Psoas muscle (tissue), 8 donors: Measurements from ENCODE around the gene APBB2. TPM values are rescaled to one million over a fixed set of nuclear protein-coding genes. Genes with fewer than 3 reads are reported as not detected.

Source experiments
- ATAC-seq, 4 donors: fragments of 200-7000 bp; cut with Tn5 transposase; one replicate each; pipeline ENCODE4 v1.9.1; 2020; ENCODE audit warnings: moderate library complexity in 3 of 4, mild to moderate bottlenecking in 2 of 4
- DNase-seq, 2 donors: peaks; one replicate each; pipeline ENCODE4 v3.0.0-alpha.2; 2020
- H3K27ac ChIP-seq: fragments of 200-600 bp; one replicate; pipeline ENCODE4 v1.8.0; 2022
- H3K27me3 ChIP-seq, 3 donors: fragments of 200-600 bp in 1 of 3; one replicate each; pipeline versions ENCODE4 v1.6.1 to v1.8.0; 2013 to 2022; ENCODE audit warnings: low read length in 2 of 3, mild to moderate bottlenecking in 2 of 3, moderate library complexity in 1 of 3; ENCODE audit not compliant: insufficient read depth in 3 of 3
- H3K36me3 ChIP-seq, 2 donors: fragments of 200-600 bp in 1 of 2; one replicate each; pipeline versions ENCODE4 v1.6.1 to v1.8.0; 2013 to 2022; ENCODE audit warnings: low read depth in 1 of 2, mild to moderate bottlenecking in 1 of 2, moderate library complexity in 1 of 2; ENCODE audit not compliant: insufficient read depth in 1 of 2
- H3K4me1 ChIP-seq: fragments of 200-600 bp; one replicate; pipeline ENCODE4 v1.8.0; 2022
- H3K4me3 ChIP-seq: fragments of 200-600 bp; one replicate; pipeline ENCODE4 v1.8.0; 2022; ENCODE audit warnings: mild to moderate bottlenecking
- H3K9me3 ChIP-seq: fragments of 200-600 bp; one replicate; pipeline ENCODE4 v1.8.0; 2022
- WGBS, 3 donors: extraction: QIAGEN DNeasy Blood & Tissue Kit; methylation state at CpG; one replicate each; pipeline versions ENCODE4 v1.1.6 to v1.1.7; 2013; 5-methylcytosine and 5-hydroxymethylcytosine counted together
- intact Hi-C, 2 donors: fragments of 100-400 bp; cut with DNase I; formaldehyde crosslinking; loops; one replicate each; pipeline versions ENCODE4 v1.11.0 to v1.14.2; 2022
- polyA plus RNA-seq, 3 donors: library from polyadenylated mRNA; stranded (reverse); fragments of 200-250 nt; gene quantifications; one replicate each; pipeline ENCODE4 v1.2.3, GENCODE V29; 2013
- total RNA-seq, 4 donors: library from RNA; stranded (reverse); fragmentation: NEBNext Ultra II Directional in 2 of 4; extraction: Animal tissue kit (Norgen Biotek cat#: 25700) in 2 of 4; gene quantifications; one replicate each; pipeline versions ENCODE4 v1.2.1 to v1.2.4, GENCODE V29; 2021 to 2023
- TF ChIP-seq, protein P1 (sequence below): fragments of 200-600 bp; IDR thresholded peaks from one replicate; pipeline ENCODE4 v1.8.0; 2022; ENCODE audit warnings: antibody characterized with exemption
- donor health status: healthy with polysubstance abuse.
- donor health status: DM: no; HTN: no; CAD: no; lungs with moderate emphysema.
- donor health status: Bipolar disorder and iron deficiency.
- donor health status: healthy.
- donor health status: DM: yes; HTN: yes; CAD: no.
- donor health status: DM: no; HTN: no; CAD: no.
- donor health status: DM: no; HTN: no; CAD: no.
- donor health status: DM: yes; HTN: yes; CAD: no.

Gene APBB2
- total and polyA plus RNA-seq, 7 donors: 3.1 to 37.4 (median 11.3) TPM

DNA sequence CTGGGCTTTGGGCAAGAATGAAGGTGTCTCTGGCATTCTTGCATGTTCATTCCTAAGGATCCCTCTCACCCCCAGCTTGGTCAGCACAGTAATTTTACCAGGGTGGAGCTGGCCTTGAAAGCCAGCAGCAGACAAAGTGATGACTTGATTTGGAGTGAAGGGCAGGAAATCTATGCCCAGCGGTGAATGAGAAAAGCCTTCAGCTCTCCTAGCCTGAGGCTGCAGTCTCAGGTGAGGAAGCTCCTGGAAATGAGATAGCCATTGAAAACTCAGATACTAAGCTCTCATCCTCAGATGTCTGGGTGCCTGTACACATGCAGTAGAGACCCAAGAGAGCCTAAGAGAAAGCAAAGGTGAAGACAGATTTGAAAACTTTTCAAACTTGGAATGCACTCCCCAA is 31.6 kb upstream of the APBB2 start:
- no peak for ATAC-seq
- TF ChIP-seq, protein P1, sequence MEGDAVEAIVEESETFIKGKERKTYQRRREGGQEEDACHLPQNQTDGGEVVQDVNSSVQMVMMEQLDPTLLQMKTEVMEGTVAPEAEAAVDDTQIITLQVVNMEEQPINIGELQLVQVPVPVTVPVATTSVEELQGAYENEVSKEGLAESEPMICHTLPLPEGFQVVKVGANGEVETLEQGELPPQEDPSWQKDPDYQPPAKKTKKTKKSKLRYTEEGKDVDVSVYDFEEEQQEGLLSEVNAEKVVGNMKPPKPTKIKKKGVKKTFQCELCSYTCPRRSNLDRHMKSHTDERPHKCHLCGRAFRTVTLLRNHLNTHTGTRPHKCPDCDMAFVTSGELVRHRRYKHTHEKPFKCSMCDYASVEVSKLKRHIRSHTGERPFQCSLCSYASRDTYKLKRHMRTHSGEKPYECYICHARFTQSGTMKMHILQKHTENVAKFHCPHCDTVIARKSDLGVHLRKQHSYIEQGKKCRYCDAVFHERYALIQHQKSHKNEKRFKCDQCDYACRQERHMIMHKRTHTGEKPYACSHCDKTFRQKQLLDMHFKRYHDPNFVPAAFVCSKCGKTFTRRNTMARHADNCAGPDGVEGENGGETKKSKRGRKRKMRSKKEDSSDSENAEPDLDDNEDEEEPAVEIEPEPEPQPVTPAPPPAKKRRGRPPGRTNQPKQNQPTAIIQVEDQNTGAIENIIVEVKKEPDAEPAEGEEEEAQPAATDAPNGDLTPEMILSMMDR: no peak
- no peak for DNase-seq
- no peak overlapping the region for H3K27ac ChIP-seq
- H3K27me3 ChIP-seq: no peaks in the 10 kb centered on the region
- no peaks in the 10 kb centered on the region for H3K9me3 ChIP-seq
- WGBS, 3 donors: 84 to 95% (median 88%) methylated on average over 1 of the region's 1 CpG
- no peak overlapping the region for H3K4me3 ChIP-seq
- intact Hi-C loops: no loop called here
- no peaks in the 10 kb centered on the region for H3K36me3 ChIP-seq
- H3K4me1 ChIP-seq: no peaks in the 10 kb centered on the region

DNA sequence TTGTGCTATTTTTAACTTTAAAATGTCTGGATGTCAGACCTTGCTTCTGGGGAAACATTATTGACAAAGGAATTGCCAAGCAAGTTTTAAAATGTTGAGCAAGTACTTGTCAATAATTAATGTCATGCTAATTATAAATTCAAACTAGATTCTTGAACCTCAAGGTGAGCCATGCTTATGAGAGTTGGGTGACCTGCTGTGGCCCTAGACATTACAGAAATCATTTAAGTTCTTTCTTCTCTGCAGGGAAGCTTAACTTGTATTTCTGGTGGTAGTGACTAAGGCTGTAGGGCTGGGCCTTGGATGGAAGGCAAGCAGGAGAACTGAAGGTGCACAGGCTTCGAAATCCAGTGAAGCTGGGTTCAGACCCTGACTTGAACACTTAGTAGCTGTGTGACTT is 27.6 kb upstream of the APBB2 start:
- no peak for ATAC-seq
- TF ChIP-seq, protein P1: no peak
- DNase-seq: no peak
- intact Hi-C loops: no loop called here
- Histone ChIP-seq H3K4me1 (no peaks in the 10 kb centered on the region), H3K36me3 (no peaks in the 10 kb centered on the region), H3K9me3 (no peaks in the 10 kb centered on the region), H3K27ac (no peak overlapping the region), H3K4me3 (no peak overlapping the region), H3K27me3 (no peaks in the 10 kb centered on the region)
- WGBS, 3 donors: 85 to 96% (median 94%) methylated on average over 1 of the region's 1 CpG

DNA sequence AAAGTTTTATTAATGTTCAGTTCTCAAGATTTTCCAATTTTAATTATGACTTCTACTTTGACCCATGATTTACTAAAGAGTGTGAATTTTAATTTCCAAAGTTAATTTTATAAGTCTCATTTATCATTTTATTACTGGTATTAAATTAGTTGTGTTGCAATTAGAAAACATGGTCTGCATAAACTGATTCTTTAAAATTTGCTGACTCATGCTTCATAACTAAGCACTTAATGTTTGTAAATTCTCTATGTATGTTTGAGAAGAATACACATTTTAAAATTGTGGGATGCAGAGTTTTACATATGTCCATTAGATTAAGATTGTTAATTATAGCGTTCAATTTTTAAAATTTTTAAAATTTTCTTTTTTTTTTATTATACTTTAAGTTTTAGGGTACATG is 22.2 kb upstream of the APBB2 start:
- intact Hi-C loops: no loop called here
- Histone ChIP-seq H3K36me3 (no peaks in the 10 kb centered on the region), H3K27me3 (no peaks in the 10 kb centered on the region), H3K4me3 (no peak overlapping the region), H3K27ac (no peak overlapping the region), H3K4me1 (no peaks in the 10 kb centered on the region), H3K9me3 (no peaks in the 10 kb centered on the region)
- no peak for ATAC-seq
- TF ChIP-seq, protein P1: no peak
- 56 to 94% (median 90%) methylated on average over 1 of the region's 1 CpG for WGBS, 3 donors
- DNase-seq: no peak

DNA sequence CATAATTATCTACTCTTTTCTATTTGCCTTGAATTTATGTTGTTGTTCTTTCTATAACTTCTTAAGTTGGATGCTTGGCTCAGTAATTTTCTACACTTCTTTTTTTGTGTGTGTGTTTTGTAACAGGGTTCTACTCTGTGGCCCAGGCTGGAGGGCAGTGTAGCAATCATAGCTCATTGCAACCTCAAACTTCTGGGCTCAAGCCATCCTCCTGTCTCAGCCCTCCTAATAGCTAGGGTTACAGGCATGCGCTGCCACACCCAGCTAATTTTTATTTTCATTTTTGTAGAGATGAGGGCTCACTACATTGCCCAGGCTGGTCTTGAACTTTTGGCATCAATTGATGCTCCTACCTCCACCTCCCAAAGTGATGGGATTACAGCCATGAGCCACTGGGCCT is 21.7 kb upstream of the APBB2 start:
- H3K27ac ChIP-seq: no peak overlapping the region
- no peaks in the 10 kb centered on the region for H3K9me3 ChIP-seq
- no peak overlapping the region for H3K4me3 ChIP-seq
- WGBS, 3 donors: 85 to 92% (median 91%) methylated on average over 1 of the region's 1 CpG
- ATAC-seq (no peak), DNase-seq (no peak)
- no peaks in the 10 kb centered on the region for H3K4me1 ChIP-seq
- intact Hi-C loops: no loop called here
- TF ChIP-seq, protein P1: no peak
- H3K27me3 ChIP-seq: no peaks in the 10 kb centered on the region
- H3K36me3 ChIP-seq: no peaks in the 10 kb centered on the region

DNA sequence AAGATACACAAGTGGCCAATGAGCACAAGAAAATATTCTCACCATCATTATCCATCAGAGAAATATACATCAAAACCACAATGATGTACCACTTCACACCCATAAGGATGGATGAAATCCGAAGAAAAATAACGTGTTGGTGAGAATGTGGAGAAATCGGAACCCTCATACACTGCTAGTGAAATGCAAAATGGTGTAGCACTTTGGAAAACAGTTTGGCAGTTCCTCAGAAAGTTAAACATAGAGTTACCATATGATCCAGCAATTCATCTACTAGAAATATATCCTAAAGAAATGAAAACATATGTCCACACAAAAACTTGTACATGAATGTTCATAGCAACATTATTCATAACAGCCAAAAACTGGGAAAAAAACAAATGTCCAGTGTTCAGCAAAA is 18.5 kb upstream of the APBB2 start:
- no peaks in the 10 kb centered on the region for H3K9me3 ChIP-seq
- H3K27me3 ChIP-seq: no peaks in the 10 kb centered on the region
- TF ChIP-seq, protein P1: no peak
- DNase-seq: no peak
- intact Hi-C loops: no loop called here
- no peaks in the 10 kb centered on the region for H3K4me1 ChIP-seq
- H3K4me3 ChIP-seq: no peak overlapping the region
- WGBS, 3 donors: 85 to 92% (median 87%) methylated on average over 3 of the region's 3 CpGs
- H3K36me3 ChIP-seq: no peaks in the 10 kb centered on the region
- no peak for ATAC-seq
- no peak overlapping the region for H3K27ac ChIP-seq
